Fibroblast of the aortic adventitia (primary cell): Measurements from ENCODE around the gene TTLL4. TPM values are rescaled to one million over a fixed set of nuclear protein-coding genes. Genes with fewer than 3 reads are reported as not detected.

Source experiments
- DNase-seq: peaks from one replicate; pipeline ENCODE4 v3.0.0-alpha.2; 2010; ENCODE audit warnings: low read depth
- H3K4me3 ChIP-seq: 2 replicates; pipeline ENCODE4 v1.5.1; 2011; ENCODE audit warnings: low read depth, mild to moderate bottlenecking, control low read depth, low read length, moderate library complexity
- CTCF ChIP-seq: IDR thresholded peaks from 2 replicates; pipeline ENCODE4 v1.5.1; 2011; ENCODE audit warnings: mild to moderate bottlenecking, low read length, control low read depth, inconsistent platforms; ENCODE audit not compliant: insufficient read depth
- total RNA-seq: library from RNA; depleted of rRNA; stranded (reverse); fragments of >200 nt; gene quantifications from 2 replicates; pipeline ENCODE4 v1.2.3, GENCODE V29; 2012; ENCODE audit warnings: low replicate concordance

TTLL4 gene
- total RNA-seq, 1 donor: 14.2 TPM

GRCh38 chr2:218720048-218721041, 9.7 kb downstream of the TTLL4 start:
- no peak for DNase-seq
- TF ChIP-seq CTCF: no peak
- H3K4me3 ChIP-seq: no peak overlapping the region

GRCh38 chr2:218721488-218721887, 10.9 kb downstream of the TTLL4 start:
- TF ChIP-seq CTCF: no peak
- H3K4me3 ChIP-seq: no peak overlapping the region
- DNase-seq: no peak

GRCh38 chr2:218721934-218722333, 11.3 kb downstream of the TTLL4 start:
- TF ChIP-seq CTCF: no peak
- H3K4me3 ChIP-seq: no peak overlapping the region
- no peak for DNase-seq

- DNase-seq: no peak
- H3K4me3 ChIP-seq: no peak overlapping the region
- no peak for TF ChIP-seq CTCF
Measured at GRCh38 chr2:218722419-218722818, 11.8 kb downstream of the TTLL4 start.

GRCh38 chr2:218722876-218723785, 12.5 kb downstream of the TTLL4 start:
- no peak overlapping the region for H3K4me3 ChIP-seq
- DNase-seq: no peak
- TF ChIP-seq CTCF: no peak

GRCh38 chr2:218726004-218726574, 15.5 kb downstream of the TTLL4 start:
- TF ChIP-seq CTCF: no peak
- no peak overlapping the region for H3K4me3 ChIP-seq
- DNase-seq: no peak
